GM12878 (cell line): Measurements from ENCODE around the gene TCF4. TPM values are rescaled to one million over a fixed set of nuclear protein-coding genes. Genes with fewer than 3 reads are reported as not detected.

Experiments used
- ATAC-seq: fragments of 200-7000 bp; cut with Tn5 transposase; 3 replicates; pipeline ENCODE4 v1.9.1; 2020; ENCODE audit warnings: mild to moderate bottlenecking, moderate library complexity
- BruUV-seq: library from RNA; stranded (reverse); fragments of 400-500 nt; replicated peaks from 2 replicates; lab custom pipeline; 2021; lab: Mats Ljungman, UMichigan
- CTCF ChIA-PET: fragments of 300-600 bp; sonication (Branson Sonifier 250); formaldehyde crosslinking; extraction: SDS; loops from one replicate; lab custom pipeline; 2021; ENCODE audit warnings: inconsistent platforms; lab: Yijun Ruan, JAX
- POLR2A ChIA-PET: fragments of 350-600 bp; formaldehyde crosslinking; extraction: SDS; loops from one replicate; lab custom pipeline; 2021; ENCODE audit warnings: inconsistent platforms; lab: Charles Lee
- RAD21 ChIA-PET: fragments of 300-600 bp; sonication (Branson Sonifier 250); formaldehyde crosslinking; loops from one replicate; lab custom pipeline; 2023; ENCODE audit warnings: antibody characterized with exemption; ENCODE audit not compliant: unreplicated experiment; lab: Charles Lee
- SMC1A ChIA-PET: fragments of 300-600 bp; sonication (Branson Sonifier 250); formaldehyde crosslinking; loops from one replicate; lab custom pipeline; 2023; ENCODE audit not compliant: unreplicated experiment, uncharacterized antibody; lab: Charles Lee
- DNase-seq: peaks from one replicate; pipeline ENCODE4 v3.0.0-alpha.2; 2011; ENCODE audit warnings: low read depth, low spot score
- FAIRE-seq: peaks from 3 replicates; lab custom pipeline; 2011; peaks lifted over from hg19 to GRCh38; lab: Jason Lieb, UNC
- H2AFZ ChIP-seq: 2 replicates; pipeline ENCODE4 v1.6.0; 2011; ENCODE audit warnings: low read depth, low read length, control low read depth; ENCODE audit not compliant: control insufficient read depth
- H3K27ac ChIP-seq: 2 replicates; pipeline ENCODE4 v1.5.1; 2011; ENCODE audit warnings: control low read depth; ENCODE audit not compliant: control insufficient read depth, insufficient read depth
- H3K27me3 ChIP-seq, 2 experiments: replicated peaks in 1 of 2; 2 replicates each; pipeline versions ENCODE4 v1.6.0 to v1.6.1; 2011; ENCODE audit warnings: low read length in 1 of 2; ENCODE audit not compliant: control insufficient read depth in 2 of 2, insufficient read depth in 2 of 2
- H3K36me3 ChIP-seq, 2 experiments: 2 replicates each; pipeline ENCODE4 v1.5.1; 2011; ENCODE audit warnings: low read length in 1 of 2; ENCODE audit not compliant: control insufficient read depth in 2 of 2, insufficient read depth in 2 of 2
- H3K4me1 ChIP-seq: 2 replicates; pipeline ENCODE4 v1.6.1; 2011; ENCODE audit warnings: mild to moderate bottlenecking, low read length, moderate library complexity, mixed read lengths; ENCODE audit not compliant: control insufficient read depth, insufficient read depth
- H3K4me2 ChIP-seq: 2 replicates; pipeline ENCODE4 v1.6.0; 2011; ENCODE audit warnings: control low read depth; ENCODE audit not compliant: control insufficient read depth, insufficient read depth
- H3K4me3 ChIP-seq: fragments of 200-600 bp; sonication (generic); 2 replicates; pipeline ENCODE4 v1.5.1; 2016
- H3K79me2 ChIP-seq: 2 replicates; pipeline ENCODE4 v1.6.0; 2011; ENCODE audit warnings: low read length; ENCODE audit not compliant: control insufficient read depth, insufficient read depth
- H3K9ac ChIP-seq: 2 replicates; pipeline ENCODE4 v1.8.0; 2011; ENCODE audit warnings: low read length, control low read depth, mixed read lengths; ENCODE audit not compliant: control insufficient read depth, insufficient read depth
- H3K9me3 ChIP-seq: replicated peaks from 3 replicates; pipeline ENCODE4 v1.5.1; 2011; ENCODE audit warnings: mild to moderate bottlenecking, low read length; ENCODE audit not compliant: control insufficient read depth, insufficient read depth
- H4K20me1 ChIP-seq: 2 replicates; pipeline ENCODE4 v1.6.0; 2011; ENCODE audit not compliant: control insufficient read depth, insufficient read depth
- CEBPZ ChIP-seq: fragments of 150-350 bp; IDR thresholded peaks from 2 replicates; pipeline ENCODE4 v1.6.1; 2016; ENCODE audit warnings: low read depth, low read length
- E4F1 ChIP-seq: fragments of 450-650 bp; IDR thresholded peaks from 2 replicates; pipeline ENCODE4 v1.6.1; 2018; ENCODE audit warnings: borderline replicate concordance, mild to moderate bottlenecking; ENCODE audit not compliant: partially characterized antibody
- EZH2 ChIP-seq: IDR thresholded peaks from 2 replicates; pipeline ENCODE4 v1.6.1; 2012; ENCODE audit warnings: low read depth, mild to moderate bottlenecking, control low read depth, inconsistent platforms, low read length, borderline replicate concordance; ENCODE audit not compliant: control insufficient read depth
- NR2C1 ChIP-seq: fragments of 450-650 bp; IDR thresholded peaks from 2 replicates; pipeline ENCODE4 v1.6.1; 2017; ENCODE audit warnings: antibody characterized with exemption, mild to moderate bottlenecking, moderate library complexity
- POLR2AphosphoS5 ChIP-seq: IDR thresholded peaks from 2 replicates; pipeline ENCODE4 v1.6.1; 2011; ENCODE audit warnings: mild to moderate bottlenecking, low read length, inconsistent platforms
- RAD21 ChIP-seq: IDR thresholded peaks from 2 replicates; pipeline ENCODE4 v1.6.1; 2011; ENCODE audit warnings: mild to moderate bottlenecking, low read depth, low read length, moderate library complexity; ENCODE audit not compliant: insufficient read depth
- RAD51 ChIP-seq: fragments of 450-650 bp; IDR thresholded peaks from 2 replicates; pipeline ENCODE4 v1.6.1; 2016; ENCODE audit warnings: moderate library complexity, mild to moderate bottlenecking, inconsistent platforms
- SP1 ChIP-seq: IDR thresholded peaks from one replicate; pipeline ENCODE4 v1.6.1; 2011; ENCODE audit warnings: low read depth, low read length
- TAF1 ChIP-seq: IDR thresholded peaks from 2 replicates; pipeline ENCODE4 v1.6.1; 2011; ENCODE audit warnings: mild to moderate bottlenecking, low read depth, low read length, borderline replicate concordance
- TCF7 ChIP-seq: IDR thresholded peaks from 2 replicates; pipeline ENCODE4 v1.6.1; 2014; ENCODE audit warnings: antibody characterized with exemption, borderline replicate concordance
- WGBS: methylation state at CpG from one replicate; pipeline ENCODE4 v1.1.6; 2016; ENCODE audit warnings: low lambda C conversion rate; ENCODE audit not compliant: insufficient replicate concordance, insufficient coverage; ENCODE audit errors: missing lambda C conversion rate; 5-methylcytosine and 5-hydroxymethylcytosine counted together
- in situ Hi-C: fragments of 300-500 bp; cut with MboI; formaldehyde crosslinking; loops from 9 replicates; pipeline ENCODE4 v1.14.3; 2018; ENCODE audit warnings: mixed read lengths
- intact Hi-C: fragments of 100-400 bp; cut with micrococcal nuclease; formaldehyde crosslinking; loops from one replicate; pipeline ENCODE4 v1.14.2; 2022; ENCODE audit not compliant: unreplicated experiment
- polyA plus RNA-seq, 11 experiments: library from polyadenylated mRNA; depleted of rRNA in 4 of 11; unstranded in 6 of 11; stranded (reverse) in 5 of 11; fragments of >200 nt; fragmentation: Nextera tagmentation in 4 of 11; fragmentation: Illumina TruSeq in 1 of 11; extraction: Ambion mirVana in 4 of 11; extraction: Trizol in 1 of 11; gene quantifications; 1 replicate in 1 of 11; 2 replicates in 10 of 11; pipeline versions ENCODE4 v1.2.1 to v1.2.3, GENCODE V29; 2011 to 2016; ENCODE audit warnings: inconsistent platforms in 2 of 11, missing spikeins in 2 of 11, low read depth in 1 of 11
- total RNA-seq, 4 experiments: library from RNA; depleted of rRNA in 3 of 4; stranded (reverse); fragments of >200 nt in 3 of 4; fragmentation: Illumina TruSeq in 1 of 4; extraction: Trizol in 1 of 4; gene quantifications; 2 replicates each; pipeline versions ENCODE4 v1.2.1 to v1.2.3, GENCODE V29; 2013 to 2021
- TF ChIP-seq, protein P1 (sequence below): fragments of 450-650 bp; IDR thresholded peaks from 2 replicates; pipeline ENCODE4 v1.6.1; 2017; ENCODE audit warnings: low read depth, mild to moderate bottlenecking, moderate library complexity

The TCF4 gene
- total and polyA plus RNA-seq, 10 of the 15 experiments (the other 5 are each of a cell fraction or from before 2014, with no cell fraction given) = 15.2 to 94.0 (median 31.5) TPM

DNA sequence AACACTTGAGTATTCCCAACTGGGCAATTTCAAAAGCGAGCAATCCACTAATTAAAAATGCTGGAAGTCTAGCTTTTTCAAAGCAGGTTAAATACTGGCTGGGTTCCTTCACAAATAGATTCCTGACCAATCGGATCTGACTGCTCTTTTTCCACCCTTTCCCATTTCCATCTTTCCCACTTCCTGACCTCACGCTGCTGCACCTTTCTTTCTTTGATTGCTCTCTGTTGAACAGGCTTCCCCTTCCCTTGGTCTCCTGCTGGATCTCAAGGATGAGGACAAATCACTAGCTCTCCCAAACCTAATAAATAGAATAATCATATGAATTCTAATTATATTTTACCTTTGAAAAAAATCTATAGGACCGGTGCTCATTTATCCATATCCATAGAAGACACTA lies 121.2 kb downstream of the TCF4 start:
- H3K27me3 ChIP-seq = no peaks in the 10 kb centered on the region; a peak in 1 of 4 replicates
- H2AFZ ChIP-seq = no peak overlapping the region
- SMC1A ChIA-PET = interaction anchor here (0.6 to 0.7 kb wide), 2 partner anchors 92 to 851 kb away, joined by 3 to 5 read pairs; no protein-coding TSS in a partner anchor
- H3K9ac ChIP-seq = no peak overlapping the region
- H3K4me3 ChIP-seq = no peak overlapping the region
- RAD21 ChIA-PET = no interaction called here
- no peaks in the 10 kb centered on the region for H4K20me1 ChIP-seq
- in situ Hi-C loops = no loop called here
- BruUV-seq = no TSS peak
- DNase-seq (no peak), ATAC-seq (no peak), FAIRE-seq (no peak)
- H3K4me2 ChIP-seq = no peak overlapping the region
- WGBS = 64% methylated on average over 4 of the region's 4 CpGs
- no peaks in the 10 kb centered on the region for H3K79me2 ChIP-seq
- no peak for TF ChIP-seq RAD21
- TF ChIP-seq E4F1 = no peak
- TF ChIP-seq NR2C1 = no peak
- no peak for TF ChIP-seq POLR2AphosphoS5
- TF ChIP-seq, protein P1, sequence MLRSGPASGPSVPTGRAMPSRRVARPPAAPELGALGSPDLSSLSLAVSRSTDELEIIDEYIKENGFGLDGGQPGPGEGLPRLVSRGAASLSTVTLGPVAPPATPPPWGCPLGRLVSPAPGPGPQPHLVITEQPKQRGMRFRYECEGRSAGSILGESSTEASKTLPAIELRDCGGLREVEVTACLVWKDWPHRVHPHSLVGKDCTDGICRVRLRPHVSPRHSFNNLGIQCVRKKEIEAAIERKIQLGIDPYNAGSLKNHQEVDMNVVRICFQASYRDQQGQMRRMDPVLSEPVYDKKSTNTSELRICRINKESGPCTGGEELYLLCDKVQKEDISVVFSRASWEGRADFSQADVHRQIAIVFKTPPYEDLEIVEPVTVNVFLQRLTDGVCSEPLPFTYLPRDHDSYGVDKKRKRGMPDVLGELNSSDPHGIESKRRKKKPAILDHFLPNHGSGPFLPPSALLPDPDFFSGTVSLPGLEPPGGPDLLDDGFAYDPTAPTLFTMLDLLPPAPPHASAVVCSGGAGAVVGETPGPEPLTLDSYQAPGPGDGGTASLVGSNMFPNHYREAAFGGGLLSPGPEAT = no peak
- TF ChIP-seq EZH2 = no peak
- no peak for TF ChIP-seq SP1
- no peak for TF ChIP-seq CEBPZ
- no peak for TF ChIP-seq RAD51
- no peak for TF ChIP-seq TAF1
- no peak for TF ChIP-seq TCF7
- CTCF ChIA-PET = no interaction called here
- POLR2A ChIA-PET = no interaction called here
- intact Hi-C loops = no loop called here
- H3K9me3 ChIP-seq = no peaks in the 10 kb centered on the region
- H3K4me1 ChIP-seq = no peaks in the 10 kb centered on the region
- H3K36me3 ChIP-seq = no peaks in the 10 kb centered on the region
- no peak overlapping the region for H3K27ac ChIP-seq
